WTC11 (cell line): ENCODE results near the gene IL36B. TPM values are rescaled to one million over a fixed set of nuclear protein-coding genes. Genes with fewer than 3 reads are reported as not detected.

Experiments used
- ATAC-seq: fragments of 200-7000 bp; cut with Tn5 transposase; 2 replicates; pipeline ENCODE4 v1.10.0; 2021; ENCODE audit warnings: mild to moderate bottlenecking, moderate library complexity
- CTCF ChIA-PET: fragments of 300-600 bp; sonication (Branson Sonifier 250); formaldehyde crosslinking; loops from one replicate; lab custom pipeline; 2021; ENCODE audit warnings: antibody characterized with exemption; lab: Charles Lee
- POLR2A ChIA-PET: fragments of 350-600 bp; sonication (Branson Sonifier 250); formaldehyde crosslinking; loops from one replicate; lab custom pipeline; 2021; ENCODE audit warnings: antibody characterized with exemption; lab: Charles Lee
- DNase-seq: peaks from one replicate; pipeline ENCODE4 v3.0.0; 2021; ENCODE audit warnings: low spot score
- H3K27ac Mint-ChIP-seq: 2 replicates; pipeline ENCODE4 v1.8.0; 2021; ENCODE audit warnings: mixed read lengths
- H3K27me3 Mint-ChIP-seq: 2 replicates; pipeline ENCODE4 v1.8.0; 2021; ENCODE audit warnings: low read depth, mild to moderate bottlenecking, moderate library complexity, mixed read lengths
- H3K36me3 Mint-ChIP-seq: 2 replicates; pipeline ENCODE4 v1.8.0; 2021; ENCODE audit warnings: mixed read lengths
- H3K4me1 Mint-ChIP-seq: 2 replicates; pipeline ENCODE4 v1.8.0; 2022; ENCODE audit warnings: mixed read lengths
- H3K4me3 Mint-ChIP-seq: 2 replicates; pipeline ENCODE4 v1.8.0; 2021; ENCODE audit warnings: mild to moderate bottlenecking, moderate library complexity, mixed read lengths
- H3K9me3 Mint-ChIP-seq: 2 replicates; pipeline ENCODE4 v1.8.0; 2021; ENCODE audit warnings: mixed read lengths
- AFF4 ChIP-seq: sonication (generic); formaldehyde crosslinking; IDR thresholded peaks from 2 replicates; pipeline ENCODE4 v1.8.1; 2023; ENCODE audit warnings: mild to moderate bottlenecking, missing genetic modification reagents, borderline replicate concordance
- EMX1 ChIP-seq: fragments of 250-450 bp; sonication (Bioruptor Pico); IDR thresholded peaks from 2 replicates; pipeline ENCODE4 v1.8.0; 2021; ENCODE audit warnings: mild to moderate bottlenecking
- FOXP4 ChIP-seq: sonication (generic); formaldehyde crosslinking; IDR thresholded peaks from 2 replicates; pipeline ENCODE4 v1.8.0; 2022; ENCODE audit warnings: mild to moderate bottlenecking, missing genetic modification reagents
- GABPB1 ChIP-seq: sonication (generic); formaldehyde crosslinking; IDR thresholded peaks from 2 replicates; pipeline ENCODE4 v1.8.1; 2023; ENCODE audit warnings: mild to moderate bottlenecking, missing genetic modification reagents
- GTF2I ChIP-seq: fragments of 250-450 bp; sonication (Bioruptor Pico); conservative IDR thresholded peaks from 2 replicates; pipeline ENCODE4 v1.4.0; 2021; ENCODE audit warnings: mild to moderate bottlenecking
- HMGXB4 ChIP-seq: sonication (generic); formaldehyde crosslinking; IDR thresholded peaks from 2 replicates; pipeline ENCODE4 v1.8.1; 2023; ENCODE audit warnings: mild to moderate bottlenecking, moderate library complexity, missing genetic modification reagents
- MXD4 ChIP-seq: fragments of 250-450 bp; sonication (Bioruptor Pico); IDR thresholded peaks from 2 replicates; pipeline ENCODE4 v1.8.0; 2021; ENCODE audit warnings: mild to moderate bottlenecking, moderate library complexity, borderline replicate concordance
- NFATC4 ChIP-seq: fragments of 250-450 bp; sonication (Bioruptor Pico); IDR thresholded peaks from 2 replicates; pipeline ENCODE4 v1.9.0; 2021; ENCODE audit warnings: mild to moderate bottlenecking
- NFE2L1 ChIP-seq: sonication (generic); formaldehyde crosslinking; IDR thresholded peaks from 2 replicates; pipeline ENCODE4 v1.8.1; 2023; ENCODE audit warnings: missing genetic modification reagents
- NR2C2 ChIP-seq: sonication (generic); formaldehyde crosslinking; IDR thresholded peaks from 2 replicates; pipeline ENCODE4 v1.8.0; 2022; ENCODE audit warnings: mild to moderate bottlenecking, missing genetic modification reagents
- PREB ChIP-seq: sonication (generic); formaldehyde crosslinking; IDR thresholded peaks from 2 replicates; pipeline ENCODE4 v1.8.1; 2022; ENCODE audit warnings: mild to moderate bottlenecking, missing genetic modification reagents, moderate library complexity, borderline replicate concordance
- RORB ChIP-seq: fragments of 250-450 bp; sonication (Bioruptor Pico); IDR thresholded peaks from 2 replicates; pipeline ENCODE4 v1.9.0; 2021; ENCODE audit warnings: mild to moderate bottlenecking
- SMAD4 ChIP-seq: sonication (generic); formaldehyde crosslinking; IDR thresholded peaks from 2 replicates; pipeline ENCODE4 v1.8.0; 2022; ENCODE audit warnings: mild to moderate bottlenecking, missing genetic modification reagents
- SP1 ChIP-seq: sonication (generic); formaldehyde crosslinking; conservative IDR thresholded peaks from 2 replicates; pipeline ENCODE4 v1.8.1; 2022; ENCODE audit warnings: missing genetic modification reagents
- STAT6 ChIP-seq: sonication (generic); formaldehyde crosslinking; conservative IDR thresholded peaks from 2 replicates; pipeline ENCODE4 v1.8.1; 2023; ENCODE audit warnings: mild to moderate bottlenecking, low read depth, missing genetic modification reagents, moderate library complexity
- TEAD1 ChIP-seq: sonication (generic); formaldehyde crosslinking; IDR thresholded peaks from 2 replicates; pipeline ENCODE4 v1.8.0; 2022; ENCODE audit warnings: mild to moderate bottlenecking, missing genetic modification reagents
- ZBTB43 ChIP-seq: sonication (generic); formaldehyde crosslinking; IDR thresholded peaks from 2 replicates; pipeline ENCODE4 v1.8.1; 2023; ENCODE audit warnings: mild to moderate bottlenecking, missing genetic modification reagents
- ZNF232 ChIP-seq: sonication (generic); formaldehyde crosslinking; IDR thresholded peaks from 2 replicates; pipeline ENCODE4 v1.8.0; 2022; ENCODE audit warnings: mild to moderate bottlenecking, missing genetic modification reagents
- ZNF423 ChIP-seq: fragments of 250-450 bp; sonication (Bioruptor Pico); IDR thresholded peaks from 2 replicates; pipeline ENCODE4 v2.1.2; 2022; ENCODE audit warnings: mild to moderate bottlenecking, moderate library complexity
- total RNA-seq: library from RNA; stranded (reverse); gene quantifications from 3 replicates; pipeline ENCODE4 v1.2.3, GENCODE V29; 2021

IL36B gene
- total RNA-seq, 1 experiment from 2014 or later = not detected

- Mint-ChIP-seq H3K27me3 (peaks cover 8% of the 10 kb centered on the region), H3K27ac (no peak overlapping the region), H3K36me3 (no peaks in the 10 kb centered on the region), H3K9me3 (peaks cover 10% of the 10 kb centered on the region)
- no peak for DNase-seq
- ATAC-seq = no peak
- TF ChIP-seq SP1 (CRISPR knock-in tag) (no peak), HMGXB4 (CRISPR knock-in tag) (no peak), ZNF423 (CRISPR knock-in tag) (no peak), MXD4 (CRISPR knock-in tag) (no peak)
- TF ChIP-seq, all 79 proteins: peak for 0
- Mint-ChIP-seq H3K4me3 (no peak overlapping the region), H3K4me1 (no peaks in the 10 kb centered on the region)
- POLR2A ChIA-PET = no interaction called here
- CTCF ChIA-PET = interaction anchor here (1.3 to 3.3 kb wide), 3 partner anchors 10 to 48 kb away, joined by 3 to 23 read pairs (median 4); no protein-coding TSS in a partner anchor
Measured at GRCh38 chr2:113089916-113090315, 37.2 kb upstream of the IL36B start.

GRCh38 chr2:113088213-113088992, 35.7 kb upstream of the IL36B start:
- peaks cover 10% of the 10 kb centered on the region; the same call in 1 of the 2 replicates for H3K27me3 Mint-ChIP-seq
- TF ChIP-seq SMAD4 (CRISPR knock-in tag) = no peak
- peak; percentile 32 for TF ChIP-seq GABPB1 (CRISPR knock-in tag)
- TF ChIP-seq, all 79 proteins: peak for 1
- CTCF ChIA-PET = interaction anchor here (3.3 kb wide), 1 partner anchor 9 kb away, joined by 23 read pairs; no protein-coding TSS in a partner anchor
- Mint-ChIP-seq H3K4me3 (no peak overlapping the region), H3K27ac (no peak overlapping the region), H3K9me3 (peaks cover under 1% of the 10 kb centered on the region; the same call in 1 of the 2 replicates), H3K36me3 (no peaks in the 10 kb centered on the region), H3K4me1 (no peaks in the 10 kb centered on the region)
- POLR2A ChIA-PET = no interaction called here
- ATAC-seq = no peak
- no peak for DNase-seq

GRCh38 chr2:113085542-113085941, 32.9 kb upstream of the IL36B start:
- DNase-seq (no peak), ATAC-seq (no peak)
- H3K36me3 Mint-ChIP-seq = no peaks in the 10 kb centered on the region
- H3K27me3 Mint-ChIP-seq = peaks cover 17% of the 10 kb centered on the region
- TF ChIP-seq FOXP4 (CRISPR knock-in tag) (no peak), NFATC4 (CRISPR knock-in tag) (no peak), TEAD1 (CRISPR knock-in tag) (no peak), ZNF232 (CRISPR knock-in tag) (no peak), ZBTB43 (no peak), PREB (CRISPR knock-in tag) (no peak), EMX1 (CRISPR knock-in tag) (no peak), AFF4 (no peak), RORB (CRISPR knock-in tag) (no peak), NR2C2 (CRISPR knock-in tag) (no peak), STAT6 (no peak), NFE2L1 (CRISPR knock-in tag) (no peak), GTF2I (no peak)
- no peaks in the 10 kb centered on the region for H3K9me3 Mint-ChIP-seq
- CTCF ChIA-PET = interaction anchor here (2.5 kb wide), 1 partner anchor 113 kb away, joined by 11 read pairs; no protein-coding TSS in a partner anchor
- H3K4me1 Mint-ChIP-seq = no peaks in the 10 kb centered on the region
- H3K4me3 Mint-ChIP-seq = no peak overlapping the region
- POLR2A ChIA-PET = no interaction called here
- no peak overlapping the region for H3K27ac Mint-ChIP-seq
